ENCODE data around the gene ATXN7L2. TPM values are rescaled to one million over a fixed set of nuclear protein-coding genes. Genes with fewer than 3 reads are reported as not detected.
"Not testable (repeated sequence)": the region's sequence is repeated elsewhere in the genome, so short reads cannot be mapped to it uniquely, and the experiment has no call there.

The ATXN7L2 gene
- total RNA-seq, 4 donors from 2014 or later: 1.6 to 2.7 (median 2.5) TPM

GRCh38 chr1:109443476-109443875 is 40.2 kb upstream of the ATXN7L2 start:
- Histone ChIP-seq H3K9me3 (no peaks in the 10 kb centered on the region), H3K36me3 (no peaks in the 10 kb centered on the region), H3K27me3 (peaks cover 20% of the 10 kb centered on the region), H3K4me3 (no peak overlapping the region), H3K4me1 (no peaks in the 10 kb centered on the region), H3K27ac (no peak overlapping the region)
- 26 to 56% methylated on average over 2 of the region's 2 CpGs for WGBS, 2 donors (ENCODE audit: low coverage in 1 of 2)
- TF ChIP-seq POLR2A (IDR thresholded peaks at IDR 0.05): no peak
- no peak for TF ChIP-seq EP300 (IDR thresholded peaks at IDR 0.05)
- TF ChIP-seq, protein P1, sequence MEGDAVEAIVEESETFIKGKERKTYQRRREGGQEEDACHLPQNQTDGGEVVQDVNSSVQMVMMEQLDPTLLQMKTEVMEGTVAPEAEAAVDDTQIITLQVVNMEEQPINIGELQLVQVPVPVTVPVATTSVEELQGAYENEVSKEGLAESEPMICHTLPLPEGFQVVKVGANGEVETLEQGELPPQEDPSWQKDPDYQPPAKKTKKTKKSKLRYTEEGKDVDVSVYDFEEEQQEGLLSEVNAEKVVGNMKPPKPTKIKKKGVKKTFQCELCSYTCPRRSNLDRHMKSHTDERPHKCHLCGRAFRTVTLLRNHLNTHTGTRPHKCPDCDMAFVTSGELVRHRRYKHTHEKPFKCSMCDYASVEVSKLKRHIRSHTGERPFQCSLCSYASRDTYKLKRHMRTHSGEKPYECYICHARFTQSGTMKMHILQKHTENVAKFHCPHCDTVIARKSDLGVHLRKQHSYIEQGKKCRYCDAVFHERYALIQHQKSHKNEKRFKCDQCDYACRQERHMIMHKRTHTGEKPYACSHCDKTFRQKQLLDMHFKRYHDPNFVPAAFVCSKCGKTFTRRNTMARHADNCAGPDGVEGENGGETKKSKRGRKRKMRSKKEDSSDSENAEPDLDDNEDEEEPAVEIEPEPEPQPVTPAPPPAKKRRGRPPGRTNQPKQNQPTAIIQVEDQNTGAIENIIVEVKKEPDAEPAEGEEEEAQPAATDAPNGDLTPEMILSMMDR (IDR thresholded peaks at IDR 0.05): no peak
- no peak for TF ChIP-seq POLR2AphosphoS5 (IDR thresholded peaks at IDR 0.05)
- no peak for ATAC-seq

- no peak for ATAC-seq
- H3K4me1 ChIP-seq: no peaks in the 10 kb centered on the region
- H3K36me3 ChIP-seq: no peaks in the 10 kb centered on the region
- H3K27ac ChIP-seq: no peak overlapping the region
- WGBS, 2 donors (ENCODE audit: low coverage in 1 of 2): 60 to 90% methylated on average over 1 of the region's 1 CpG
- peaks cover 20% of the 10 kb centered on the region for H3K27me3 ChIP-seq
- no peak overlapping the region for H3K4me3 ChIP-seq
- TF ChIP-seq POLR2AphosphoS5 (IDR thresholded peaks at IDR 0.05): no peak
- TF ChIP-seq POLR2A (IDR thresholded peaks at IDR 0.05): no peak
- no peak for TF ChIP-seq EP300 (IDR thresholded peaks at IDR 0.05)
- TF ChIP-seq, protein P1 (IDR thresholded peaks at IDR 0.05): no peak
- no peaks in the 10 kb centered on the region for H3K9me3 ChIP-seq
Observed at GRCh38 chr1:109444346-109444745, 39.4 kb upstream of the ATXN7L2 start.

GRCh38 chr1:109445949-109446695 is 37.6 kb upstream of the ATXN7L2 start:
- H3K4me3 ChIP-seq, H3K4me1 ChIP-seq, H3K9me3 ChIP-seq, ATAC-seq, H3K36me3 ChIP-seq, H3K27ac ChIP-seq: not testable (repeated sequence)
- WGBS, 2 donors (ENCODE audit: low coverage in 1 of 2): 58 to 66% methylated on average over 6 to 11 of the region's 11 CpGs
- H3K27me3 ChIP-seq: peaks cover 20% of the 10 kb centered on the region

GRCh38 chr1:109447524-109447923 is 36.2 kb upstream of the ATXN7L2 start:
- no peak for ATAC-seq
- H3K4me1 ChIP-seq: no peaks in the 10 kb centered on the region
- no peak overlapping the region for H3K4me3 ChIP-seq
- peaks cover 17% of the 10 kb centered on the region for H3K27me3 ChIP-seq
- WGBS, 2 donors (ENCODE audit: low coverage in 1 of 2): 71 to 76% methylated on average over 4 of the region's 4 CpGs
- no peaks in the 10 kb centered on the region for H3K9me3 ChIP-seq
- H3K36me3 ChIP-seq: no peaks in the 10 kb centered on the region
- no peak overlapping the region for H3K27ac ChIP-seq
- TF ChIP-seq, protein P1 (IDR thresholded peaks at IDR 0.05): no peak
- TF ChIP-seq POLR2A (IDR thresholded peaks at IDR 0.05) (no peak), EP300 (IDR thresholded peaks at IDR 0.05) (no peak), POLR2AphosphoS5 (IDR thresholded peaks at IDR 0.05) (no peak)

DNA sequence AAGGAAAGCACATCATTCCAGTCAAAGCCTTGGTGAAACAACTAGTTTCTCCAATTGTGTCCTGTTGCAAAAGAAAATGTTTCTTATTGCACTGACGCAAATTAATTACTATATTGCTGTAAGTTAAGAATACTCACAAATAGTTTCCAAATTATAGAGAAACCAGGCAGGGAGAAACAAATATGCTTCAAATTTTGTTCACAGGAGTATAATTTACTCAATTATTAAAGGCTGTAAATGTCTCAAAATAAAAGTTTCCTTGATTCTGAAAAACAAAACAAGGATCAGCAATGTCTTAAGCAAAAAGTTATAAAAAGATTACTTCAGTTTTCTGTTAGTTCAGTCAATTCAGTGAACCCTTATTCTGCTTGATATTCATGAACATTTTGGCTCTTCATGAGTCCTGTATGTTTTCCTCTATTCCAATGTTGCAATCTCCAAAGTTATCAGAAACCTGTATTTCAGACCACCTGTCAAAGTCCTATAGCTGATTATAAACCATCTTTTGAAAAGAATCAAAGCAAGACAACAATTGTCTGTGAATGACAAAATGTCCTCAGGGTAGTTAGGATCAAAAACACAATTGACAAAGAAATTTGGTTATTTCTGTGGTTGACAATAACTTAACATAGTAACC is 29.1 kb upstream of the ATXN7L2 start:
- TF ChIP-seq, protein P1 (IDR thresholded peaks at IDR 0.05): no peak
- no peak for TF ChIP-seq POLR2AphosphoS5 (IDR thresholded peaks at IDR 0.05)
- no peak for TF ChIP-seq POLR2A (IDR thresholded peaks at IDR 0.05)
- TF ChIP-seq EP300 (IDR thresholded peaks at IDR 0.05): no peak
- Histone ChIP-seq H3K36me3 (no peaks in the 10 kb centered on the region), H3K9me3 (no peaks in the 10 kb centered on the region), H3K27me3 (no peaks in the 10 kb centered on the region), H3K4me1 (no peaks in the 10 kb centered on the region), H3K4me3 (no peak overlapping the region), H3K27ac (no peak overlapping the region)
- ATAC-seq: no peak
- 100% methylated on average over 1 of the region's 1 CpG for WGBS, 2 donors (ENCODE audit: low coverage in 1 of 2)

All from gastroesophageal sphincter (tissue), 4 donors.